Stimulated activated naive CD8-positive, alpha-beta T cell treated with anti-CD3 and anti-CD28 coated beads, Interleukin-15, amount 100 ng/mL, for 72 hours (primary cell): Measurements from ENCODE around the gene RGPD4.
"Not testable (repeated sequence)": the region's sequence is repeated elsewhere in the genome, so short reads cannot be mapped to it uniquely, and the experiment has no call there.

Source experiments
- ATAC-seq: fragments of 150-1000 bp; cut with Tn5 transposase; 2 replicates; pipeline ENCODE4 v1.10.0; 2021; ENCODE audit warnings: mild to moderate bottlenecking, moderate library complexity
- DNase-seq, 2 donors: peaks; one replicate each; pipeline ENCODE4 v3.0.0; 2021 to 2022
- H3K27ac Mint-ChIP-seq, 2 donors: one replicate each; pipeline ENCODE4 v1.8.0; 2022; ENCODE audit warnings: mild to moderate bottlenecking in 2 of 2, mixed read lengths in 2 of 2, moderate library complexity in 2 of 2
- H3K27me3 Mint-ChIP-seq: one replicate; pipeline ENCODE4 v1.8.0; 2022; ENCODE audit warnings: mixed read lengths
- H3K4me1 Mint-ChIP-seq: one replicate; pipeline ENCODE4 v1.8.0; 2022; ENCODE audit warnings: mild to moderate bottlenecking, mixed read lengths
- H3K4me3 Mint-ChIP-seq, 2 donors: one replicate each; pipeline ENCODE4 v1.8.0; 2022; ENCODE audit warnings: mild to moderate bottlenecking in 2 of 2, mixed read lengths in 2 of 2, moderate library complexity in 1 of 2
- H3K9me3 Mint-ChIP-seq, 2 donors: one replicate each; pipeline ENCODE4 v1.8.0; 2022; ENCODE audit warnings: mixed read lengths in 2 of 2

Gene RGPD4

DNA sequence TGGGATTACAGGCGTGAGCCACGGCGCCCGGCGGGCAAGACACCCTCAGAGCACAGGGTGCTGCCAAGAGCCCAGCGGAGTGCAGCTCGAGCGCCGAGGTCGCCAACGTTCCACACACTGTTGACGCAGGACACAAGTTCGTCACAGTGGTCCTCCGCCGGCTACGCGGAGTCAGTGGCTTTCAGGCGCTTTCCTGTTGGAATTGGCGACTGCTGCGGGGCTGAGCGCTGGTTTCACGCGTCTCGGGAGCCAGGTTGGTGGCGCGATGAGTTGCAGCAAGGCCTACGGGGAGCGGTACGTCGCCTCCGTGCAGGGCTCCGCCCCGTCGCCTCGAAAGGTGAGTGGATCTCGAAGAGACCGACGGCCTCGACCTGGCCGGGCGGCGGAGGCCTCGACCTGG lies at the start of gene RGPD4:
Gene RGPD4, plus strand, starts transcription at position 144 of the 400 bp plus-strand sequence. Its CDS starts 122 bp downstream, at position 266.
- ATAC-seq, H3K9me3 Mint-ChIP-seq: not testable (repeated sequence)

DNA sequence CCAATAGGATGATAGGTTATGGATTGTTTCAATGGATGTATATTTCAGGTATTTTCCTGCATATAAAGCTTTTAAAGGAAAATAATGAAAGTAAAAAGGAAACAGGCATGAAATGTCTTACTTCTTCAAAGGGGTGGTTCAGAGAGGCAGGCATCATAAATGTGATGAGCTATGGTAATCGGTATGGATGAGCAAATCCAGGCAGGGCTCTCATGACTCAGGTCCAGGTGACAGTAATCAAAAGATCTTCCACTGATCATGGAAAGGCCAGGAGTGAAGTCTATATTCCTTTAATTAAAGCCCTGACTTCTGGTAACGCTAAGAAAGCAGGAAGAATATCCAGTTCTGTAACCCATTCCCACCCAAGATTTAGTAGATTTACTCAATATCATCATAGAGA lies 48.7 kb upstream of the RGPD4 start:
- H3K9me3 Mint-ChIP-seq = peaks cover 0 to 6% of the 10 kb centered on the region in 2 donors
- no peaks in the 10 kb centered on the region for H3K27me3 Mint-ChIP-seq
- DNase-seq (no peak), ATAC-seq (no peak)
- H3K4me1 Mint-ChIP-seq = no peaks in the 10 kb centered on the region
- no peak overlapping the region for H3K27ac Mint-ChIP-seq
- H3K4me3 Mint-ChIP-seq = no peak overlapping the region

More for the DNA sequence above, at the start of gene RGPD4:
- not testable (repeated sequence) for DNase-seq, H3K4me1 Mint-ChIP-seq, H3K27ac Mint-ChIP-seq, H3K4me3 Mint-ChIP-seq, H3K27me3 Mint-ChIP-seq

DNA sequence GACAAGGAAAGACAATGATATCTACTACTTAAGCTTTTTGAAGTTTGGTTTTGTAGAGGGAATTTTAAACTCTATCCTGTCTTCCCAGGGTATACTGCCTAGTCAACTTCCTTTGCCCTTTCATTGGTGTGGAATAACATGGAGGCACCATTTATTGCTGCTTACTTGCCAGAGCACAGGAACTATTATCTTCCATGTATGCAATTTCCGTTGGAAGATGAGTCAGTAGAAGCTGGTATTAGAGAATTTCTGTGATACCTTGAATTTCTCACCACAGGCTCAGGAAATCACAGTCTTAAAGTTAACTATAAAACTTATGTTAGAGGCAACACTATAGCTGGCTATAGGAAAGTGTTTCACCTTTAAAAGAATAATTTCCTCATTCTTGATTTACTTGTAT lies 40.9 kb upstream of the RGPD4 start:
- ATAC-seq (no peak), DNase-seq (no peak)
- Mint-ChIP-seq H3K27ac (no peak overlapping the region), H3K4me3 (no peak overlapping the region), H3K27me3 (no peaks in the 10 kb centered on the region), H3K9me3 (no peaks in the 10 kb centered on the region), H3K4me1 (no peaks in the 10 kb centered on the region)

DNA sequence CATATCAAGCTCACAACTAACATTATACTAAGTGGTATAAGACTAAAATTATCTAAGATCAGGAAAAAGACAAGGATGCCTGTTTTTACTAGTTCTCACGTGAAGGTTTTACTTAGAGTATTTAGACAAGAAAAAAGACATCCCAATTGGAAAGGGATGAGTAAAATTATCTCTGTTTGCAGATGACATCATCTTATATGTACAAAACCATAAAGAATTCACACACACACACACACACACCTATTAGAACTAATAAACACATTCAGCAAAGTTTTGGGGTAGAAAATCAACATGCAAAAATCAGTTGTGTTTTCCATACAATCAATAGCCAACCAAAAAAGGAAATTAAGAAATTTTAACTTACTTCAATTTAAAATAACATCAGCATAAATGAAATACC lies 35.9 kb upstream of the RGPD4 start:
- Mint-ChIP-seq H3K4me3 (no peak overlapping the region), H3K27me3 (no peaks in the 10 kb centered on the region), H3K27ac (no peak overlapping the region), H3K4me1 (no peaks in the 10 kb centered on the region), H3K9me3 (no peaks in the 10 kb centered on the region)
- ATAC-seq (no peak), DNase-seq (no peak)

DNA sequence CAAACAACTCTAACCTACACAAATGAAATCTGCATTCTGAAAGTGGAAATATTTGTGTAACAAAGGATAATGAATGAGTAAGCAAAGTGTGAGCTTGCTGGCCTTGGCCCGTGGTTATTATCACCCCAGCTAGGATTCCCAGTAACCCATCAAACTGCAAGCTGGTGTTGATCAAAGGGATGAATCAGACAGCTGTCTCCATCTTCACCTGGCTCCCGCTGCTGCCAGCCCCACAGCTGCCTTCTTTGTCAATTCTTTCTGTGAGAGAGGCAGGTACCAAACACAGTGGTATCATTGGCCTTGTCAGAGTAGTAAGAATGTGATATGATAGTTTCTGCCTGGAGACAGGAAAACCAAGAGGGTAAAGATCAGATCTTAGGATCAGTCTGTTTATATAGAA lies 25.2 kb upstream of the RGPD4 start:
- Mint-ChIP-seq H3K4me1 (no peaks in the 10 kb centered on the region), H3K9me3 (no peaks in the 10 kb centered on the region), H3K27ac (no peak overlapping the region), H3K4me3 (no peak overlapping the region), H3K27me3 (no peaks in the 10 kb centered on the region)
- DNase-seq (no peak), ATAC-seq (no peak)

DNA sequence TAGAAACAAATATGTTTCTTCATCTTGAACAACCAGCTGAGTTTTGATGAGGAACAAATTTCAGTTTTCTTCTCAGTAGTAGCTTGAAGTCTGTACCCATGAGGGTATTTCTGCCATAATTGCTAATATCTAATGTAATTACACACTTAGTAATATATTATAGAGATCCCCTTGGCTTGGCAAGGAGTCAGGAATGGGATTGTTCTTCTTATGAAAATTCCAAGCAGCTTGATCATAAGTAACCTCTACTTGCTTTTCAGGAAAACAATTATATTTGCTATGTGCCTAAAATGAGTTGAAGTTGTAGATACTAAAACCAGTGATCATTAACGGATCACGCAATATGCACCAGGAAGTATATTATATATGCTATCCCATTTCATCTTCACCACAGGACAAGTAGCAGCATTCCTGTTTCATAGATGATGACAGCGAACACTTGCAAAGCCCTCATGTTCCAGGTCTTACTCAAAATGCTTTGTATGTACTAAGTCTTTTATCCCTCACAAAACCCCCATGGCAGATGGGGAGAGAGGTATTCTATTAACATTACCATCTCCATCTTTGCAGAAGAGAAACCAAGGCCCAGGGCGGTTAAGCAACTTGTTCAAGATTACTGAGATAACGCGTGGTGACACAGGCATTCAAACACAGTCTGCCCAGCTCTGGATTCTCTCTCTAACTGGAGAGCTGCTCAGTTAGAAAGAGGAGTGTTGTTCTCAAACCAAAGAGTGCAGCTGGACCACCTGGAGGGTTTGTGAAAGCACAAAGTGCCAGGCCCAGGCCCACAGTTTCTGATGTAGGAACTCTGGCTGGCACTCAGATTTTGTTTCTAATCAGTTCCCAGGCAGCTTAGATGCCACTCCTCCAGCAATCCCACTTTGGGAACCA lies 21.8 kb upstream of the RGPD4 start:
- DNase-seq (no peak), ATAC-seq (no peak)
- no peak overlapping the region for H3K27ac Mint-ChIP-seq
- no peak overlapping the region for H3K4me3 Mint-ChIP-seq
- no peaks in the 10 kb centered on the region for H3K27me3 Mint-ChIP-seq
- no peaks in the 10 kb centered on the region for H3K9me3 Mint-ChIP-seq
- H3K4me1 Mint-ChIP-seq = no peaks in the 10 kb centered on the region

DNA sequence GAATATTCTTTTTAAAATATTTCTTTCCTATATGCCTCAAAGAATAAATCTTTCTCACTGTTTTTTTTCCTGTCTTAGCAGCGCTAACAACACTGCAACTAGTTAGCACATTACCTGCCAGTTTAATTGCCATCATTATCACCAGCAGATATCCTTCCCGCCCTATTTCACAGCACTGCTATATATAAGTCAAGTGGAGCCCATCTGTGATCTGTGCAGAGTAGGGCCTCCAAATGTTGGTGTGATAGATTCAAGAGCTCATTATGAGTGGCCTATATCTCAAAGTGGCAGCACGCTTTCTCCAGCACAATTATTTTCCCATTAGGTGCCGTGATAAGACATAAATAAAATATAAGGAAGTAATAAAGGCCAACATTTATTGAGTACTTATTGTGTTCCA lies 19.8 kb upstream of the RGPD4 start:
- no peak overlapping the region for H3K27ac Mint-ChIP-seq

DNA sequence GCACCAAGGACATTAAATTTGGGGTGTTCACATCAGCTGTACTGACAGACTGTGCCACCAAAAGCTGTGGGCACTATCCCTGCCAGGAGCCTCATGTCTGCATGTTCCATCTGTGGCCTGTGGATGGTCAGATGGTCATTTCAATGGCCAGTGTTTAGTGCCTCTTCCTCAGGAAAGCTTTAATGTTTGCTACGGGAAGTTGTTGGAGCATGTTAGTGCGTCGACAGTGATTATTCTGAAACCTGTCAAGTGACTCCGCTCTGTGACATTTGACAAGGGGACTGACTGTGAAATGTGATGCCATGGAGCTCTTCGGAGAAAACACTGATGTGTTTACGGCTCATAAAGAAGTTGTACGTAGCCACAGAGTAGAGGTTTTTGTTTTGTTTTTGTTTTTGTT lies 18.7 kb upstream of the RGPD4 start:
- no peak overlapping the region for H3K27ac Mint-ChIP-seq
- no peak overlapping the region for H3K4me3 Mint-ChIP-seq
- H3K27me3 Mint-ChIP-seq = no peaks in the 10 kb centered on the region
- ATAC-seq (no peak), DNase-seq (no peak)
- H3K9me3 Mint-ChIP-seq = no peaks in the 10 kb centered on the region
- no peaks in the 10 kb centered on the region for H3K4me1 Mint-ChIP-seq

More for the DNA sequence above, 19.8 kb upstream of the RGPD4 start:
- Mint-ChIP-seq H3K9me3 (no peaks in the 10 kb centered on the region), H3K27me3 (no peaks in the 10 kb centered on the region), H3K4me1 (no peaks in the 10 kb centered on the region), H3K4me3 (no peak overlapping the region)
- ATAC-seq (no peak), DNase-seq (no peak)

DNA sequence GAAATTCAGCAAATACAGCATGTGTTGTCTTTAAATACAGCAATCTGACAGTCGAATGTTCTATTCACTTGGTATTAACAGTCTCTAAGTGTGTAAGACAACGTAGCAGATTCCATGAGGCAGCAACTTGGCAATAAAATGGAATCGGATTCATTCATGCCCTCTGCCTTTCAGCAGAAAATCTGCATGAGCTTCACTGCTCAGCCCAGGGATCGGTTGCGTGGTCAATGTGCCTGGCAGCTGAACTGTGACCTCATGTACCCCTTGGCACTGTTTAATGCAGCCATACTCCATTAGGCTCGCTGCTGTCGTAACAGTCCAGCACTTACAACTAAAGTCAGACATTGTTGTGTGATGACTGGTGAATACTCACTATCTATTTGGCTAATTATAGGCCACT lies 17.7 kb upstream of the RGPD4 start:
- Mint-ChIP-seq H3K27ac (no peak overlapping the region), H3K4me1 (no peaks in the 10 kb centered on the region), H3K9me3 (no peaks in the 10 kb centered on the region), H3K4me3 (no peak overlapping the region), H3K27me3 (no peaks in the 10 kb centered on the region)
- DNase-seq (no peak), ATAC-seq (no peak)

DNA sequence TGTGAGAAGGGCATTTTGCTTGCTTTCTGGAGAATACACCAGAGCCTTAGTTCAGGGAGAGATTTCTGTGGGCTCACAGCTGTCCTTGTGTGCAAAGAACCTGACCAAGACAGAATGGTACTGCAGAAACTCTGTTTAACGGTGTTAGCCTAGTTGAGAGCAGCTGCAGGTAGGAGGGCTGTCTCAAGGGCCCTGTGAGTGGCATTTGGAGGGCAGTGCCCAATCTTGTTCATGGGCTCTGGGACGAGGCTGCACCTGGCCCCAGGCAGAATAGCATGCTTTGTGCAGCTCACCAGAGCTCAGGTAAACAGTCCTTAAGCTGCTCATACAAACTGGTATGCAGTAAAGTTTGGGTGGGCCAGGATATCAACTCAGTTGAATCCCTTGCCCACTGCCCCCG lies 16.9 kb upstream of the RGPD4 start:
- DNase-seq = no peak
- H3K9me3 Mint-ChIP-seq = no peaks in the 10 kb centered on the region
- no peak for ATAC-seq
- no peak overlapping the region for H3K4me3 Mint-ChIP-seq
- no peak overlapping the region for H3K27ac Mint-ChIP-seq
- H3K4me1 Mint-ChIP-seq = no peaks in the 10 kb centered on the region
- no peaks in the 10 kb centered on the region for H3K27me3 Mint-ChIP-seq

DNA sequence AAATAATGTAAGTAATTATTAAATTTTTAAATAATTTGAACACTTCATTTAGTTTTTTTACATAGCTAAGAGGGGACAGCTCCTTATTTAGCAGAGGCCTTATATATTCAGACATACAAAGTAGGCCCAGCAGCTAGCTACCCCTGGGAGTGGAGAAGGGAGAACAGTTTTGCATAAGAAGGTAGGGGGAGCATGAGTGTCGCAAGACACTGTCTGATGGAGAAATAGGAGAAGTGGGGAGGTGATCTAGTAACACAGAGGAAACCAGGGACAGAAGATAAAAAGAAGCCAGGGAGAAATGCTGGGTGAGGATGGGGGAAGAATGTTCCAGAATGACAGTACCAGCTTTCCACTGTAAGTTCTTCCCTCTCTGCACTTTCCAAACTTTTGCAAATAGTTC lies 16.0 kb upstream of the RGPD4 start:
- Mint-ChIP-seq H3K4me1 (no peaks in the 10 kb centered on the region), H3K27ac (no peak overlapping the region), H3K9me3 (no peaks in the 10 kb centered on the region), H3K27me3 (no peaks in the 10 kb centered on the region), H3K4me3 (no peak overlapping the region)
- no peak for ATAC-seq
- DNase-seq = no peak

DNA sequence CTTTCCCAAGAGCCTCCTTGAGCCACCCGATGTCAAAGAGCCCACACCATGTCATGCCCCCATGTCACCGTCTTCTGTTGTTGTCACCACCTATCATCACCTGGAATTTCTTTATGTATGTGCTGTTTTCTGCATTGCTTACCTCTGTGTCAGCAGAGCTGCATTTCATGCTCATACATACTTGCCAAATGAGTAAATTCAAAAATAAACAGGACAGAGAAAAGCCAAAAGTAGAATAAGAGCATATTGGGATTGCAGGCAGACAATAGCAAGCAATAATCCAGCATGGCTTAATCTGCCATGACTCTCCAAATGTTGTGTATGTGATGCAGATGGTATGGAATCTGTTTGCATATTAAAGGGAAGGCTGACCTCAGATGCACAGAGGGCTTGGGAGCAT lies 15.3 kb upstream of the RGPD4 start:
- Mint-ChIP-seq H3K27me3 (no peaks in the 10 kb centered on the region), H3K4me3 (no peak overlapping the region), H3K27ac (no peak overlapping the region), H3K4me1 (no peaks in the 10 kb centered on the region), H3K9me3 (no peaks in the 10 kb centered on the region)
- DNase-seq (no peak), ATAC-seq (no peak)

DNA sequence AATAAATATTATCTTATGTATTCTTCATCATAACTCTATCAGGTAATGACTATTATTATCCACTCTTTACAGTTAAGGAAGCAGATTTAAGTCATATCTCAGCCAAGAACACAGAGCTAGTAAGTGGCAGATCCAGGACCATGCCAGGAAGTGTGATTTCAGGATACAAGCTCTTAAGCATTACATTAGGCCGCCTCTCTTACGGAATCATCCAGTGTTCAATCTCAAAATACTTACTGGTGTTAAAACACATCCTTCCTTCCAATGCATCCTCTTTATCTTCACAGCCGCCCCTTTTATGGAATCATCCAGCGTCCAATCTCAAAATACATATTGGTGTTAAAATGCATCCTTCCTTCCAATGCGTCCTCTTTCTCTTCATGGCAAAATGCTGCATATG lies 14.7 kb upstream of the RGPD4 start:
- ATAC-seq (no peak), DNase-seq (no peak)
- no peak overlapping the region for H3K27ac Mint-ChIP-seq
- H3K4me3 Mint-ChIP-seq = no peak overlapping the region
- H3K27me3 Mint-ChIP-seq = no peaks in the 10 kb centered on the region
- no peaks in the 10 kb centered on the region for H3K4me1 Mint-ChIP-seq
- H3K9me3 Mint-ChIP-seq = no peaks in the 10 kb centered on the region

DNA sequence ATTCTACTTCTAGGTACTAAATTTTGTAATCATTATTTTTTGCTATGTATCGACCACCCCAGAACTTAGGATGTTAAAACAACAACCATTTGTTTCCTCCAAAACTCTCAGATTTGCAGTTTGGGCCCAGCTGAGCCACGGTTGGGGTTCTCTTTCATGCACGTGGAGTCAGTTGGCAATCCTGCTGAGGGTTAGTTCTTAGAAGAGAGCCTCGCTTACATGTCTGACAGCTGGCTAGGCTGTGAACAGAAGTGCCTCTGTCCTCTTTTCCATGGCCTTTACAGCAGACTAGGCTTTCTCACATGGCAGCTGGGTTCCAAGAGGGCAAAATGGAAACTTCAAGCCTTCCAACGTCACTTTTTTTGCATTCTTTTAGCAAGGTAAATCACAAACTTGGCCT lies 9.3 kb upstream of the RGPD4 start:
- DNase-seq = no peak
- Mint-ChIP-seq H3K27ac (no peak overlapping the region), H3K9me3 (no peaks in the 10 kb centered on the region), H3K4me1 (no peaks in the 10 kb centered on the region), H3K4me3 (no peak overlapping the region), H3K27me3 (no peaks in the 10 kb centered on the region)
- ATAC-seq = no peak

DNA sequence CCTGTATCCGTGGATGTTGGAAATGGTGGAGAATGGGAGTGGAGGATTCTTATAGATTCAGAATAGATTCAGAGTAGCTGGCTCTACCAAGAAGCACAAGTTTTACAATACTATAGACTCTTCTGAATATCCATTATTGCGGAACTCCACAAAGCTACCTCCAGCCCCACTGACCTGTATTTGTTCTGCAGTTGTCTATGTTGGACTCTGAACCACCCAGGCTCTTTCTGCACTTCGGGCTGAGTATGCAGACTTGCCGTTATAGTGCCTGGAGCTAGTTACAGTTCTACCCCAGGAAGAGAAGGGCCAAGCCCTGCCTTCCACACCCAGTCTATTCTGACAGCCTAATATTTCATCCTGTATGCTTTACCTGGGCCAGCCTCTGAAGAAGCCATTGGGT lies 4.4 kb upstream of the RGPD4 start:
- H3K4me1 Mint-ChIP-seq = no peaks in the 10 kb centered on the region
- DNase-seq (no peak), ATAC-seq (no peak)
- no peak overlapping the region for H3K4me3 Mint-ChIP-seq
- no peaks in the 10 kb centered on the region for H3K9me3 Mint-ChIP-seq
- H3K27ac Mint-ChIP-seq = no peak overlapping the region
- H3K27me3 Mint-ChIP-seq = no peaks in the 10 kb centered on the region

DNA sequence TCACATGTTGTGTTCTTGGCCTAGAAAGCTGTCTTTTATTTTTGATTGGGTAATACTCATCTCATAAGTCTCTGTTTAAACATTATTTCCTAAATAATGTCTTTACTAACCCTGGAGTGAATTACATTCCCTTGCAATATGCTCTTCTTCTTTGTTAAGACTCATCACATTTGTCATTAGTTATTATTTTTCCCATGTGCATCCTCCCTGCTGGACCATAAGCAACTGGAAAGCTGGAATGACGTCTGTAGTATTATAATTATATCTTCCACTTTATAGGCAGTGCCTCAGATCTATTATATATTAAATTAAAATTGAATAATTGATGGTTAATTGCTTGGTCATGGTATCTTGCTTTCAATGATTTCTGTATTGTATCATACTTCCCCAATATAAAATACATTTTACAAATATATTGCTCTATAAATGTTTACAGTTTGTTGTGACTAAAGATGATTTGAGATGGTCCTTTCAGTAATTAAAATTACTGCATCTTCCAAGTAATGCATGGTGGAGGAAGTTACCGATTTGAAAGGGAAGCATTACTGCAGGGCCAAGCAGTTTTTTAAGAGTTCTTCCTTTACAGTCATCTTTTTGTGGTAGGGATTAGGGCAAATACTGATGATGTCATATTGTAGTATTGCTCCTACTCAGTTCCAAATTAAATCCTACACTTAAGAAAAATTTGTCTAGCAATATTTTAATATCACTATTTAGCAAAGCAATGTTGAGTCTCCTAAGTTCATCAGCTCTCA lies 2.1 kb upstream of the RGPD4 start:
- H3K27ac Mint-ChIP-seq = no peak overlapping the region
- H3K27me3 Mint-ChIP-seq = no peaks in the 10 kb centered on the region
- no peaks in the 10 kb centered on the region for H3K9me3 Mint-ChIP-seq
- H3K4me3 Mint-ChIP-seq = no peak overlapping the region
- ATAC-seq (no peak), DNase-seq (no peak)
- H3K4me1 Mint-ChIP-seq = no peaks in the 10 kb centered on the region
